Measurements from ENCODE around the gene UPF1.

The UPF1 gene

DNA sequence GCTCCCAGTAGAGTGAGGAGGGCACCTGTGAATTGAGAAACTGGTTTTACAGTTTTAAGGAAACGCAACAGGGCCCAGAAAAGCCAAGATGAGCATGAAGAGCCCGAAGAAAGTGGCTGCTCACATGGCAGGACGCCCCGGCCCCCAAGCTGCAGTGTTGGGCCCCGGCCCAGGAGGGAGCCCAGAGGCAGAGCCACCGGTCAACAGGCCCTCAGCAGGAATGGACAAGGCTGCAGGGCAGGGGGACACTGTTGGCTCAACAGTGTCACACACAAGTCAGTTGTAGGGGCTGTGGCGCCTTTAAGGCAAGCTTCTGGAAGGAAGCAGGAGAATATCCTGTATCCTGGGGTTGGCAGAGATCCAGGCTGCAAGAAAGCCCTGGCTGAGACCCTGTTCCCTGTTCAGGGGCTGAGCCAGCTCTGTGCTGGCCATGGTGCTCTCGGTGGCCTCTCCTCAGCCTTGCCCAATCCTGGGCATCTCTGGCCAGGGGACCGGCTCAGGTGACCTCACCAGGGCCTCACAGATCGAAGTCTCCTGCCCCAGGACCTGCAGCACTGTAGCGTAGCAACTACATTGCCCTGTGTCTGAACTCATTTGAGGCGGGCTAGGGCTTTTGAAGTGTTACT is 28.0 kb downstream of the UPF1 start:
- no peak for DNase-seq

DNA sequence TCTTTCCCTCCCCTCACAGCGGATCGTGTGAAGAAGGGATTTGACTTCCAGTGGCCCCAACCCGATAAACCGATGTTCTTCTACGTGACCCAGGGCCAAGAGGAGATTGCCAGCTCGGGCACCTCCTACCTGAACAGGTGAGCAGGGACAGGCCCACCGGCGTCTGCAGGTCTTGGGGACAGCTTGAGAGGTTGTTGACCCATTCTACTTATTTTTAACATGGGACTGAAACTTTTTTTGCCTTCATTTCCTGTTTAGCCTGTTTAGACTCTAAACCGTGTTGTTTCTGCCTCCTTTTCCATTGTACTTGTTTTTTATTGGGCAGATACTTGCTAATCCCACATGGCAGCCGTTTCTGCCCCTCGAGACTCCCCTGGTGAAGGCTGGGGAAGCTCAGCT is 28.5 kb downstream of the UPF1 start:
- no peak for DNase-seq

DNA sequence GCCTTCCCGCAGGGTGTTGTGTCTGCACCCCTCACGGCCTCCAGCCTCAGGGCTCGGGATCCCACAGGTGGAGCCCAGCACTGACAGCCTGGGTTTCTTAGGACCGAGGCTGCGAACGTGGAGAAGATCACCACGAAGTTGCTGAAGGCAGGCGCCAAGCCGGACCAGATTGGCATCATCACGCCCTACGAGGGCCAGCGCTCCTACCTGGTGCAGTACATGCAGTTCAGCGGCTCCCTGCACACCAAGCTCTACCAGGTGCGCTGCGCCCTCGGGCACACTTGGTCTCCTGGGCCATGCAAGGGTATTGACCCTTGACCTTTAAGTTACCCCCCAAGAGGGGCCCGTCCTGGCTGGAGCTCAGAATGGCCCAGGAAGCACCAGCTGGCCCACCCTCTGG is 29.0 kb downstream of the UPF1 start:
- DNase-seq, result no peak

DNA sequence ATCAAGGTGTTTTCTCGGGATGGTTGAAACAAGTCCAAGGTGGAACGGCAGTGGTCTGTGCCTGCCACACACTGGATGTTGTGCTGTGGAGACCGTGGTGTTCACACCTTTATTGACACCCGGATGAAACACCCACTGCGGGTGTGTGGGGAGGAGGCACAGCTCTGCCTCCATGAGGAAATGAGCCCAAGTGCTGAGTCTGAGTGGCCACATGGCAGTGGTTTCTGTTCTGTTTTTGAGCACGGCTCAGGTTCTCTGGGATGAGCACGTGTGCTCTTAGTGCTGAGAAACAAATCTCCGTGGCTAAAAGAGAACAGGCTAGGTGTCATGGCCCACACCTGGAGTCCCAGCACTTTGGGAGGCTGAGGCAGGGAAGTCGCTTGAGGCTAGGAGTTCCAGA is 29.5 kb downstream of the UPF1 start:
- no peak for DNase-seq

DNA sequence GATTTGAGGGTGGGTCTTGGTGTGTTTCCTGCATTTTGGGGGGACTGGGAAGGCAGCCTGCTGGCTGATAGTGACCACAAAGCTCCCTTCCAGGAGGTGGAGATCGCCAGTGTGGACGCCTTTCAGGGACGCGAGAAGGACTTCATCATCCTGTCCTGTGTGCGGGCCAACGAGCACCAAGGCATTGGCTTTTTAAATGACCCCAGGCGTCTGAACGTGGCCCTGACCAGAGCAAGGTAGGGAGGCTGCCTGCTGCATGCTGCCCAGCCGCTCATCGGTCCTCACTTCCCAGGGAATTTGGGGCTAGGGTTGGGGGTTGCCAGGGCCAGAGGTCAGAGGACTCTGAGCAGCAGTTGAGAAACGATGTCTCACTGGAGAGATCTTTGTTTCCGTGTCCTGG is 30.2 kb downstream of the UPF1 start:
- DNase-seq, result no peak

DNA sequence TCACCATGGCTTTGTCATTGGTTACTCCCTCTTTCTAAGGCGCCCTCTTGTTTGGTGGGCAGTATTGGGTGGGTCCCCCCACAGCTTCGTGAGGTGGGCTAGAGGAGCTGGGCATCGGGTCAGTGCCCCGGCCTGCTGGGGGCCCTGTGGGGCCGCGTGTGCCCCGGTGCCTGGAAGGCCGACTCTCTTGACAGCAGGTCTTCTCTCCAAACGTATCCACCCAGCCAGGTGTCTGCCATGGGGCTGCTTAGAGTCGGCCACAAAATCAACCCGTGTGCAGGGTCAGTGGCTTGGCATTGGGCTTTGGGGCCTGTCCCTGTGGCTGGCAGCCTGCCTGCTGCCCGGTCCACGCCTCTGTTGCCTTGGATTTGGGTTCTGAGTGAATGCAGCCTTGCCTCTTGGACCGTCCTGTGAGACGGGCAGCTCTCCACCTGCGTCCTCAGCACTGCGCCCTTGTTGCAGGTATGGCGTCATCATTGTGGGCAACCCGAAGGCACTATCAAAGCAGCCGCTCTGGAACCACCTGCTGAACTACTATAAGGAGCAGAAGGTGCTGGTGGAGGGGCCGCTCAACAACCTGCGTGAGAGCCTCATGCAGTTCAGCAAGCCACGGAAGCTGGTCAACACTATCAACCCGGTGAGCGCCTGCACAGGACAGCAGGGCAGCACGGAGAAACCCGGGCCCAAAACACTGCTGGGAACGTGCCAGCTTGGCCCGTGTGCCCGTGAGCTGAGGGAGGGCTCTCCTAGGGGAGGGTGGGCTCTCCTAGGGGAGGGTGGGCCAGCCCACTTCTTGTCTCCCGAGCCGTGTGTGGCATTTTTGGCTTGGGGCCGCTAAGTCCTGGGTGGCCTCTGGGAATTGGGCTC is 31.4 kb downstream of the UPF1 start:
- DNase-seq, result no peak

DNA sequence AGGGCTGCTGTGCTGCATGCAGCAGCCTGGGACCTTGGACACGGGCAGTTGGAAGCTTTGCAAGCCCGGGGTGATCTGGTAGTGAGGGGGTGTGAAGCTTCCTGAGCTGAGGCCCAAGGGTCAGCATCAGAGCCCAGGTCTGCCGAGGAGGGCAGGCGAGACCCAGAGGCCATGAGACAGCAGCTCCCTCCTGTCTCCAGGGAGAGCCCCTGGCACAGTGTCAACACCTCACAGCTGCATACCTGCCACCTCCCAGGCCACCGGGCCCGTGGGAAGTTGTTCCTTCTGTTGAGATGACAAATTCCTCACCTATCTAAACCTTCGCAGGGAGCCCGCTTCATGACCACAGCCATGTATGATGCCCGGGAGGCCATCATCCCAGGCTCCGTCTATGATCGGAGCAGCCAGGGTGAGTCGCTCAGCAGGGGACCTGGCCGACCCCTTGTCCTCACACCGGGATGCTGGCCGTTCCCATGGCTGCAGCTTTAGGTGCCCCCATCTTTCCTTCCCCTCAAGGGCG is 32.1 kb downstream of the UPF1 start:
- no peak for DNase-seq

DNA sequence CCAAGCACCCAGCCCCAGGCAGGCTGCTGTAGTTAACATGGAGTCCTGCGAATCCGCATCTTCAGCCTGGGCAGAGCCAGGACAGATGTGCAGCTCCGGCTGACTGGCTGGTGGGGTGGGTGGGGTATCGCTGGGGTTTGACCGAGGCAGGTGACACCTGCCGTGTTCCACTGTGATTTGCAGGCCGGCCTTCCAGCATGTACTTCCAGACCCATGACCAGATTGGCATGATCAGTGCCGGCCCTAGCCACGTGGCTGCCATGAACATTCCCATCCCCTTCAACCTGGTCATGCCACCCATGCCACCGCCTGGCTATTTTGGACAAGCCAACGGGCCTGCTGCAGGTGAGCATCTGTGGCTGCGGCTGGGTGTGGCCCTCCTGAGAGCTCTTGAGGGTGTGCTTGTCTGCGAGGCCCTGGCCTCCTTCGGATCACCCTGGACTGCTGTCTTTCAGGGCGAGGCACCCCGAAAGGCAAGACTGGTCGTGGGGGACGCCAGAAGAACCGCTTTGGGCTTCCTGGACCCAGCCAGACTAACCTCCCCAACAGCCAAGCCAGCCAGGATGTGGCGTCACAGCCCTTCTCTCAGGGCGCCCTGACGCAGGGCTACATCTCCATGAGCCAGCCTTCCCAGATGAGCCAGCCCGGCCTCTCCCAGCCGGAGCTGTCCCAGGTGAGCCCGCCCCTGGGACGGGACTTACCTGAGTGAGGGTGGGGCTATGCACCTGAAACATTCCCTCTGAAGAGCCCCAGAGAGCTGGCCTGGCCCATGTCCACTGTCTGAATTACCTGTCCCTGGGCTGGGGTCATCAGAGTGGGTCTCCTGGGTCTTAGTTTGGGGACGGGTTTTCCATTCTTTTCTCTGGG is 33.6 kb downstream of the UPF1 start:
- no peak for DNase-seq

DNA sequence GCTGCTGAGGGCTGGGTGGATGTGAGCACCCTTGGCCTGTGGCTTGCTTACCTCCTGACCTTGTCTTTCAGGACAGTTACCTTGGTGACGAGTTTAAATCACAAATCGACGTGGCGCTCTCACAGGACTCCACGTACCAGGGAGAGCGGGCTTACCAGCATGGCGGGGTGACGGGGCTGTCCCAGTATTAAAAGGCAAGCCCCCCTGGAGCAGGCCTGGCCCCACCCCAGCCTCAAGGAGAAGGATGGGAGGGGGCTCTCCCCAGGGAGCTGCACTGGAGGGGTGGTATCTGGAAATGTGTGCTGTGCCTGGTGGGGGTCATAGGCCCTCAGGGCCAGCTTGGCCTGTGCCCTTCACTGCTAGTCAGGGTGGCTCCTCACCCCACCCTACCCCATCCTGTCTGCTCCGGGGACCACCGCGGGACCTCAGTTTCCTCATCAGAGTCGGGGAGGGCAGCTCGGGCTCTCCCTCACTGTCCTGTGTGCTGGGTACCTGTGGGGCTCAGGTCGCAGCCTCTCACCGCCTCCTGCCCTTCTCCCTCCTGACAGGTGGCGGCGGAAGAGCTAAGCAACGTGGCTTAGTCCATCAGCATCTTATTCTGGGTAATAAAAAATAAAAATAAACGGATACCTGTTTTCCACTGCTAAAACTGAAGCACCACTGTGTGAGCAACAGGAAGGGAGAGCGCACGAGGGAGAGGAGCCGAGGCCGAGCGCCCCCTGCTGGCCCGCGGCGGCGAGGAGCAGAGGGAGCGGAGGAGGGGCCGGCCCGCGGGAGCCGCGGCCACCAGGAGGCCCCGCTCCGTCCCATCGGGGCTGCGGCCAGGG is 34.4 kb downstream of the UPF1 start:
- DNase-seq, result peak in 1 of 2 experiments; percentile 9

DNA sequence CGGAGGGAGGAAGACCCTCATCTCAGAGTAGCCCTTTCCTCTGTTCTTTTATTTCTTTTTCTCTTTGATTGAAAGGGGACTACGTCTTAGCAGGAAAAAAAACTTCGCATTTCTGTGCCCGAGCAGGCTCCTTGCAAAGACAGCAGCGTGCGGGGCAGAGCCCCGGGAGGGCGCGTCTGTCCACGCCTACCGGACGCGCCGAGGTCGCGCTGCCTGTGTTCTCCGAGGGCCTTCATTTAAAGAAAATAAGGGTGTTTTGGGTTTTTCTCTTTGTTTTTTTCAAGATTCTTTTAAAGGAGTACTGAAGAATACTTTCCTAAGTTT is 35.0 kb downstream of the UPF1 start:
- DNase-seq, result no peak

DNA sequence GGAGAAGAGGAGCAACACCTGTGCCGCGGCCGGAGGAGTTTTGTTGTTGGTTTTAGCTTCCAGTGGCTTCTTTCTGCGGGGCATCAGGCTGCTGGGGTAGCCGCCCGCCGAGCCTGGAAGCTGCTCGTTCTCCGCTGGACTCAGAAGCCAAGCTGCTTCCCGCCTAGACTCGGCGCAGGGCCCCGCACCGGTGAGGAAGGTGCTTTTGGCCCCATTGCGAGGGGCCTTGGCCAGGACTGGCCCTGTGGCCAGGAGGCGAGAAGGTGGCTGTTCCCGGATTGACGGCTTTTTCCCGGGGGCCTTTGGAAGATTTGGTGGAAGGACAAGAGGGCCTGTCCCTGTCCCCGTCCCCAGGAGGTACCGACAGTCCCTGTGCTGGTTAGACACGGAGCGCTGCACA is 35.4 kb downstream of the UPF1 start:
- no peak for DNase-seq

DNA sequence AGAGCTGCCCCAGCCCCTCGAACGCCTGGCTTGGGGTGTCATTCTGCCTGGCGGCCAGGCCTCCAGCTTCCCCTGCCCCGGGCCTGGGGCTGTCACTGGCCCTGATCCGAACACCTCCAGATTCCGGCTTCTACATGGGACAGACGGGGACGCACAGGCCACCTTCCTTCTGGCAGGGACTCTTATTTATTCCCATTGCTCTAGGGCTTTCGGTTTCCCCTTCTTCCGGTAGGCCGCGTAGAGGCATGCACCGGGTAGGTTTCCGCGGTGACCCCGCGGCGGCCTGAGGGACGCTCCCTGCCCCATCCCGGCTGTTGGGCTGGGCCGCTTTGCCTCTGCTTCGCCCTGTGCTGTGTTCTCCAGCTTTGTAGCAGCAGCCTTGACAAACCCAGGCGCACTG is 36.0 kb downstream of the UPF1 start:
- no peak for DNase-seq

DNA sequence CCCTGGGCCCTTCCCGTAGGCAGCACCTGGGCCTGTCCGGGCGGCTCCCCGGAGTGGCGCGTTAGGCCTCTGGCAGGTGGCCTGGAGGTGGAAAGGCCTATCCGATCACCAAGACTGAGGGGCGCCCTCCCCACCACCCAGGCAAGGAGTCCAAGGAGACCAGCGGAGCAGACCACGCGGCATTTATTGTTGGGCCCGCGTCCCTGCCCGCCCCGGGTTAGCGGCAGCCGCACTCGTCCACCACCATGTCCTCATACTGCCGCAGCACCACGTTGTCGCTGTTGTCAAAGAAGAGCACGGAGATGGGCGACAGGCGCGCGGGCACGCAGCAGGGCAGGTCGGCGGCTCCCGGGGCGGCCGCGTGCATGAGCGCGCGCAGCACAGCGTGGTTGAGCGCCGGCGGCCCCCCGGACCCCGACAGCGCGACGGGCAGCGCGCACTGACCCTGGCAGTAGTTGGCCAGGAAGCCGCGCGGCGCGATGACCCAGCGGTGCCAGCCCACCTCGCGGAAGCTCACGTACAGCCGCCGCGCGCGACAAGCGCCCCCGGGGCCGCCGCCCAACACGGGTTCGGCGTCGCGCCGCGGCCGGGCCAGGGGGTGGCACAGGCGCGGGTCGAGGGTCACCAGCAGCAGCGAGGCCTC is 36.7 kb downstream of the UPF1 start:
- DNase-seq, result no peak

DNA sequence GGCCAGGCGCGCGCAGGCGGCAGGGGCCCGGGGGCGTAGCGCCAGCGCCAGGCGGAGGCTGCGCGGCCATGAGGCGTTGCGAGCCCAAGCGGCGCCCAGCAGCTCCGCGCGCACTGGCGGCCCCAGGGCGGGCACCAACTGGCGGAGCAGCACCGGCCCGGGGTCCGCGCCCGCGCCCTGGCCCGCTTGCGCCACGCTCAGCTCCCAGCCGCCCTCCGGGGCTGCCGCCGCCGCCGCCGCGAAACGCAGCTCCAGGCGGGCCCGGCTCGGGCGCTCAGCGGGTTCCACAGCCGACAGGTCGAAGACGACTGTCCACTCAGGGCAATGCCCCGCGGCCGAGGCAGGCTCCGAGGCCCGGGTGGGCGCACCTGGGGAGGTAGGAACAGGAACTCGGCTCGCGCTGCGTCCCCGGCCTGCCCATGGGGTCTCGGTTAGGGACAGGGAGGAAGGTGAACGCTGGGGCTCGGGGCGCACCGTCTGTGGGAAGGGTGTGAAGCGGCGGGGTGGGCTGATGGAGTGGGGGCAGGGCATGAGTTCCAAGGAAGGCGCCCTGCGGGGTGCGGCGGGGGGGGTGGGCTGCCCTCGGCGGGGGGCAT is 37.4 kb downstream of the UPF1 start:
- no peak for DNase-seq

DNA sequence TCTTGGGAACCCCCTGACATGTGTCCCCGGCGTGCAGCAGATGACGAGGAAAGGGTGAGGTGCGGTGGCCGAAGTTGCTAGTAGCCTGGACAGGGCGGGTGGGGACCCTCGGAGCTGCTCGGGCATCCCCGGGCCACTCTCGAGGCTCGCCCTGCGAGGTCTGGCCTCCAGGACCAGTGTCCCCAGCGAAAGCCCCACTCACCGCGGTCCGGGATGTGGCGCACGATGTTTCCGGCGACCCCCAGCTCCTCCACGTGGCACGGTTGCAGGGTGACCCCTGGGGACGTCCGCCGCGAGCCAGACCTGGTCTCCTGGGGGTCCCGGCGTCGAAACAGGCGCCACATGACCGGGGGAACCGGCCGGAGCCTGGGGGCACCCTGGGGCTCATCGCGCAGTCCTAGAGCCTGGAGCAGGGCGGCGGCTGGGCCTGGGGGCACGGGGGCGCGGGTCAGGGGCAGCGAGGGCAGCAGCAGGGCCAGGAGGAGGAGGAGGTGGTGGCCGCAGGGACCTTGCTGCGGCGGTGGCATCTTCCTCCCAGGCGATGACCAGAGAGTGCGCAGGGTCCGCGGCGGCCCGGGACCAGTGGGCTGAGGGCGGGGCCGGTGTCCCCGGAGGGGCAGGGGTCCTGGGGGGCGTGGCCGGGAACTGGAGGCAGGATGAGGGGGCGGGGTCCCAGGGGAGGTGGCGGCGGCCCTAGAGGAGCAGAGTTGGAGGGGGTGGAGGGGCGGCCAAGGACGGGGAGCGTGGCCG is 38.2 kb downstream of the UPF1 start:
- DNase-seq, result no peak

DNA sequence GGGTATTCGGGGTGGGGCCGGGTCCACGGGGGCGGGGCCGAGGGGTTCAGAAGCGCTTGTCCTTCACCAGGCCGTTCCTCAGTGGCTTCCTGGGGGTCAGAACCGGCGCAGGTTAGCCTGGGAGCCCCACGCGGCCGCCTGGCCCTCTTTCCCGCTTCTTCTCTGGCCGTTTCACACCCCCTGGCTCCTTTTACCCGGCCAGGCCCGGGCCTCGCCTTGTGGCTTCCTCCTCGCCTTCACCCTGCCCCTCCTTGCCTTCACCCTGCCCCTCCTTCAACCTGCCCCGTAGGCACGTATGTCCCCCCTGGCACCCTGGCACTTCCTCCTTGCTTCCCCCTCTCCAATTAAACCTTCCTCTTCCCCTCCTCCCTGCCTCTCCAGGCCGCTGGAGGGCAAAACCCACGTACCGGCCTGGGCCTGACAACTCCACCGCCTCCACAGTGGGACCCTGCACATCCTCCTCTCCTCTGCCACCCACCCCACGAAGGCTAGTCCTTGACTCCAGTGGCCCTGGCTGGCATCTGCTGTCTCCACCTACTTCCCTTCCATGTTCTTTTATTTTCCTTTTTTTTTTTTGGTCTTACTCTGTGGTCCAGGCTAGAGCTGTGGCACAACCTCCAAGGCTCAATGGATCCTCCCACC is 38.9 kb downstream of the UPF1 start:
- DNase-seq, result no peak

DNA sequence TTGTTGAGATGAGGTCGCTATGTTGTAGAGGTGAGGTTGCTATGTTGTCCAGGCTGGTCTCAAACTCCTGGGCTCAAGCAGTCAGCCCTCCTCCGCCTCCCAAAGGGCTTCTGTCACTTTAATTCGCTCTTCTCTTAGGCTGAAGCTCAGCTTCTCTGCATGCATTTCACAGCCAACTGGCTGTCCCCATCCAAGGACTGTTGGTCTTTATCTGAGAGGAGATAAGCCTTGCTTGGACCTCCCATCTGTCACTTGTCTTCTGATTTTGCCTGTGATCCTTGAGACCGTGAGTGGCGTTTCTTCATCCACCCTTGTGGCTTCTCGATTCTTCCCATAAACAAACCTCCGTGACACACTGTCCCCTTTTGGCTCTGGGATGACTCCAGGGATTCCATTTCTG is 39.8 kb downstream of the UPF1 start:
- DNase-seq, result no peak

DNA sequence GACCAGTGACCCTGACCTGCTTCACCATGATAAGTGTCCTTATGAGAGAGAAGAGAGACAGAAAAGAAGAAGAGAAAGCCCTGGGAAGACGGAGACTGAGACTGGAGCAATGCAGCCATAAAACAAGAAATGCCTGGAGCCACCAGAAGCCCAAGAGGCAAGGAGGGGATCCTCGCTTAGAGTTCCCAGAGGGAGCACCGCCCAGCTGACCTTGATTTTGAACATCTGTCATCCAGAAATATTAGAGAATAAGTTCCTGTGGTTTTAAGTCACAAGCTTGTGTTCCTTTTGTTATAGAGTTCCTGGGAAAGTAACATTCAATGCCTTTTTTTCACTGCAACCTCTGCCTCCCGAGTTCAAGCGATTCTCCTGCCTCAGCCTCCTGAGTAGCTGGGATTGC is 44.0 kb downstream of the UPF1 start:
- no peak for DNase-seq

DNA sequence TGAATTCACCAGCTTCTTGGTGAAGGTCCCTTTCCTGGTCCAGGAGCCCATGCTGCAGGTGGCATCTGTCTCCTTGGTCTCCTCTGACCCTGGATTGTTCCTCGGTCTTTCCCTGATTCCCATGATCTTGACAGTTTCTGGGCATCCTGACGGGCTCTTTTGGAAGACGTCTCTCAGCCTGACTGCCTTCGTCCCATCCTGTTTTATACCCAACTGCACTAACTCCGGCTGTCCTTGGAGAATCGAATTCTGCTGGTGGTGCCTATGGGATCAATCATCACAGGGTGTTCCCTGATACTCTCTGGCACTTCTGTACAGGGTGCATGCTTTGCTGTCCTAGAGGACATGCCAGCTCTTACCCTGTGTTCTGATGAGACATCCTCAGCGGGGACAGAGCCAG is 45.1 kb downstream of the UPF1 start:
- DNase-seq, result no peak

DNA sequence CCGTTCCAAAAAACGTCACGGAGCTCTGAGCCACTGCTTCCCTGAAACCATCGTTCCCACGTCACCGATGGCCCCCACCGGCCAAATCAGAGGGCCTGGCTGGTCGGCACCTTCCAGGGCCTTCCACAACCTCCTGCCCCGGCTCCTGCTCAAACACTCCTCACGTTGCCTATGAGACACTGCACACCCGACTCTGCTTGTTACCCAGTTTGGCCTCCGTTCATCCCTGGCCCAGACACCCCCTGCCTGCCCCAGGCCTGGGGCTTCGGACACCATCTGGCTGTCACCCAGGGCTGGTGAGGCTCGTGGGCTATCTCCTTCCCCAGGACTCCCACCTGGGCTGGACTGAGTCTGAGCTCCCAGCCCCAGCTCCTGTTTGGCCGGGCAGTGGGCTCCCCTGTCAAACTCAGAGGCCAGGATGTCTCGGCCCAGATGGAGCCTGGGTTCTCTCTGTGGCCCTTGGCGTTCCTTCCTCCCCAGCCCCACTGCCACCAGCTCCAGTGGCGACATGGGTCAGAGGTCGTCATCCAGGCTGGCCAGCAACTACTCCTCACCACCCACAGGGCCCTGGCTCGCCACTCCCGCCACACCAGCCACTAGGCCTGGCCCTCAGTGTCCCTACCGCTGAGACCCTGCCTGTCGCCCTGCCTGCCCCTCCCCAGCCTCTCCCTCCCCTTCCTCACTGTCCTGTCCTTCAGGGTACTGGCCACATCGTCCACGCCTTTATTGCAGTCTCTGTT is 46.5 kb downstream of the UPF1 start:
- no peak for DNase-seq
